Right lobe of liver (tissue), 6 donors: Measurements from ENCODE around the gene CACNB3. TPM values are rescaled to one million over a fixed set of nuclear protein-coding genes. Genes with fewer than 3 reads are reported as not detected.
A peak's percentile ranks its signal among the peaks of the same experiment; 100 is the strongest.
"Not testable (repeated sequence)": the region's sequence is repeated elsewhere in the genome, so short reads cannot be mapped to it uniquely, and the experiment has no call there.

ENCODE experiments used
- ATAC-seq, 4 donors: fragments of 200-7000 bp; cut with Tn5 transposase; one replicate each; pipeline ENCODE4 v1.9.1; 2020; ENCODE audit warnings: mild to moderate bottlenecking in 4 of 4, moderate library complexity in 4 of 4
- DNase-seq, 3 donors: peaks; one replicate each; pipeline ENCODE4 v3.0.0-alpha.2; 2020
- H3K27ac ChIP-seq, 3 donors: fragments of 200-600 bp; one replicate each; pipeline ENCODE4 v1.8.0; 2022
- H3K27me3 ChIP-seq, 2 donors: fragments of 200-600 bp; one replicate each; pipeline ENCODE4 v1.8.0; 2022
- H3K36me3 ChIP-seq, 4 donors: fragments of 200-600 bp; sonication (generic) in 1 of 4; one replicate each; pipeline versions ENCODE4 v1.5.1 to v1.8.0; 2017 to 2022; ENCODE audit warnings: control low read depth in 1 of 4
- H3K4me1 ChIP-seq, 4 donors: fragments of 200-600 bp; sonication (generic) in 1 of 4; one replicate each; pipeline versions ENCODE4 v1.5.1 to v1.8.0; 2017 to 2022; ENCODE audit warnings: control low read depth in 1 of 4
- H3K4me3 ChIP-seq, 3 donors: fragments of 200-600 bp; one replicate each; pipeline ENCODE4 v1.8.0; 2022
- H3K9me3 ChIP-seq, 4 donors: fragments of 200-600 bp; sonication (generic) in 1 of 4; one replicate each; pipeline versions ENCODE4 v1.5.1 to v1.8.0; 2017 to 2022; ENCODE audit warnings: control low read depth in 1 of 4
- POLR2A ChIP-seq: fragments of 450-650 bp; IDR thresholded peaks from one replicate; pipeline ENCODE4 v1.6.1; 2017; ENCODE audit warnings: antibody characterized with exemption, mild to moderate bottlenecking
- WGBS: methylation state at CpG from one replicate; pipeline ENCODE4 v1.1.6; 2018; ENCODE audit warnings: low coverage, low lambda C conversion rate; ENCODE audit not compliant: insufficient coverage; ENCODE audit errors: missing lambda C conversion rate; 5-methylcytosine and 5-hydroxymethylcytosine counted together
- intact Hi-C, 2 donors: fragments of 100-400 bp; cut with DNase I; formaldehyde crosslinking; loops; one replicate each; pipeline versions ENCODE4 v1.11.2 to v1.14.1; 2022
- total RNA-seq, 6 experiments: library from RNA; depleted of rRNA in 2 of 6; stranded (reverse); fragments of >200 nt in 2 of 6; fragmentation: NEBNext Ultra II Directional in 3 of 6; extraction: Animal tissue kit (Norgen Biotek cat#: 25700) in 3 of 6; gene quantifications; one replicate each; pipeline versions ENCODE4 v1.1.0 to v1.2.4, GENCODE V29; 2016 to 2023
- TF ChIP-seq, protein P1 (sequence below), 4 donors: fragments of 200-600 bp in 3 of 4; fragments of 450-650 bp in 1 of 4; IDR thresholded peaks; one replicate each; pipeline versions ENCODE4 v1.5.1 to v1.8.0; 2016 to 2022; ENCODE audit warnings: antibody characterized with exemption in 4 of 4, mild to moderate bottlenecking in 2 of 4
- donor health status: DM: no; HTN: yes; CAD: no.
- donor health status: DM: no; HTN: no; CAD: no.
- donor health status: DM: no; HTN: no; CAD: no.
- donor health status: DM: no; HTN: yes; CAD: no.
- donor health status: DM: no; HTN: yes; CAD: no.

Gene CACNB3
- total RNA-seq, 6 experiments from 2014 or later: 0.62 to 2.1 (median 1.2) TPM

DNA sequence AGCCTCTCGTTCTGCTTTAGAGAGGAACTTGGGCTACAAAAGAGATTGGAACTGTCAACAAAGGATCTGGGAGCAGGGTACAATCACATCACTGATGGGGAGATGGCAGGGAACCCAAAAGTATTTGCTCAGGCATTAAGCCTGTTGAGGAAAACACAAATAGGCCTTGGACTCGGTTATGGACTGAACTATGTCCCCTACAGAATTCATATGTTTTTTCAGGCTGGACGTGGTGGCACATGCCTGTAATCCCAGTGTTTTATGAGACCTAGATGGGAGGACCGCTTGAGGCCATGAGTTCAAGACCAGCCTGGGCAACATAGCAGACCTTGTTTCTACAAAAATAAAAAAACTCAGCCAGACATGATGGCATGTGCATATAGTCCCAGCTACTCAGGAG is 19.8 kb downstream of the CACNB3 start:
- Histone ChIP-seq H3K27ac (no peak overlapping the region), H3K36me3 (peaks cover 19 to 77% (median 48%) of the 10 kb centered on the region in 4 donors), H3K27me3 (no peaks in the 10 kb centered on the region), H3K4me3 (no peak overlapping the region), H3K4me1 (no peaks in the 10 kb centered on the region), H3K9me3 (no peaks in the 10 kb centered on the region)
- DNase-seq: no peak
- no peak for ATAC-seq
- TF ChIP-seq POLR2A: no peak
- TF ChIP-seq, protein P1, sequence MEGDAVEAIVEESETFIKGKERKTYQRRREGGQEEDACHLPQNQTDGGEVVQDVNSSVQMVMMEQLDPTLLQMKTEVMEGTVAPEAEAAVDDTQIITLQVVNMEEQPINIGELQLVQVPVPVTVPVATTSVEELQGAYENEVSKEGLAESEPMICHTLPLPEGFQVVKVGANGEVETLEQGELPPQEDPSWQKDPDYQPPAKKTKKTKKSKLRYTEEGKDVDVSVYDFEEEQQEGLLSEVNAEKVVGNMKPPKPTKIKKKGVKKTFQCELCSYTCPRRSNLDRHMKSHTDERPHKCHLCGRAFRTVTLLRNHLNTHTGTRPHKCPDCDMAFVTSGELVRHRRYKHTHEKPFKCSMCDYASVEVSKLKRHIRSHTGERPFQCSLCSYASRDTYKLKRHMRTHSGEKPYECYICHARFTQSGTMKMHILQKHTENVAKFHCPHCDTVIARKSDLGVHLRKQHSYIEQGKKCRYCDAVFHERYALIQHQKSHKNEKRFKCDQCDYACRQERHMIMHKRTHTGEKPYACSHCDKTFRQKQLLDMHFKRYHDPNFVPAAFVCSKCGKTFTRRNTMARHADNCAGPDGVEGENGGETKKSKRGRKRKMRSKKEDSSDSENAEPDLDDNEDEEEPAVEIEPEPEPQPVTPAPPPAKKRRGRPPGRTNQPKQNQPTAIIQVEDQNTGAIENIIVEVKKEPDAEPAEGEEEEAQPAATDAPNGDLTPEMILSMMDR (IDR thresholded peaks at IDR 0.05): no peak
- WGBS: 93% methylated on average over 3 of the region's 4 CpGs
- intact Hi-C loops: no loop called here

DNA sequence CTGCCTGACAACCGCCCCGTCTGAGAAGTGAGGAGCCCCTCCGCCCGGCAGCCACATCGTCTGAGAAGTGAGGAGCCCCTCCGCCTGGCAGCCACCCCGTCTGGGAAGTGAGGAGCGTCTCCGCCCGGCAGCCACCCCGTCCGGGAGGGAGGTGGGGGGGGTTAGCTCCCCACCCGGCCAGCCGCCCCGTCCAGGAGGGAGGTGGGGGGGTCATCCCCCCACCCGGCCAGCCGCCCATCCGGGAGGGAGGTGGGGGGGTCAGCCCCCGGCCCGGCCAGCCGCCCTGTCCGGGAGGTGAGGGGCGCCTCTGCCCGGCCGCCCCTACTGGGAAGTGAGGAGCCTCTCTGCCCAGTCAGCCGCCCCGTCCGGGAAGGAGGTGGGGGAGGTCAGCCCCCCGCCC is 23.7 kb downstream of the CACNB3 start:
- intact Hi-C loops, H3K9me3 ChIP-seq, H3K4me3 ChIP-seq, DNase-seq, H3K27ac ChIP-seq, H3K4me1 ChIP-seq, ATAC-seq, H3K27me3 ChIP-seq: not testable (repeated sequence)
- WGBS: no CpG with 5 or more reads among the region's 29 CpGs
- H3K36me3 ChIP-seq: peaks cover 21 to 62% (median 34%) of the 10 kb centered on the region in 4 donors

DNA sequence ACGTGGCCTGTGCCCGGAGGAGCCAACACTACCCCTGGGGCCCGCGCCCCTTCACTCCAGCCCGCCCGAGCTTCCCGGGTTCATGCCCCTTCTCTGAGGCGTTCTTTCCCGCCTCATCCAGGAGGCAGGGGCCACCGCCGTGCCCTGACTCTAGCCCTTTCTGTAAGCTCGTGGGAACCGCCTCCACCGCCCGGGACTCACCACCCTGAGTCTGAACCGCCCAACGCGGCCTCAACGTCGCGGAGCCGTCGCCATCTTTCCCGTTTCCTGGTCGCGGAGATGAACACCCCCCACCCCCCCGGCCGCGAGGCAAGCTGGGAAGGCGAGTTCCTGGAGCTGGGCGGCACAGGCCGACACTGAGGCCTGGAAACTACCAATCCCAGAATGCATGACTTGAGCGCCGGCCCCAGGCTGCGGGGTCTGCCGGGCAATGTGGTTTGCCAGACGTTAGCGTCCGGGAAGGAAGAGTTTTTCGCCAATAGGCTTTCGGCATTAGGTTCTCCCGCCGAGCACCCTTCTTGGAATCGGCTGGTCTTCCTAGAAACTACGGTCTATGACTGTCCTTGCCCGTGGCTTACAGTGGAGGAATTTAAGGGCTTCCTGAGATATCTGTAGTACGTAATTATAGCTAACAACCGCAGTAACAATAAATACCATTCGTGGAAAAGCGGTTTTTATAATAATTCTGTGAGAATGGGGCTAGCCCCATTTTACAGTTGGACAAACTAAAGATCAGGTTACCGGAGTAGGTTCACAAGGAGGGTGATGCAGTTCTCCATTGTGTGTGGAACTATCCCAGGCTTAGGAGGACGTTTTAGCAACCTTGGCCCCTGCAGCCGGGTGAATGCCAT is 33.8 kb downstream of the CACNB3 start, which contains the start of gene DDX23:
Gene DDX23, minus strand, starts transcription at position 281 of the 851 bp plus-strand sequence. CDS start 6,381 bp downstream, outside the sequence.
- 0% methylated on average over 19 of the region's 53 CpGs for WGBS
- DNase-seq: peak; percentile 93 to 96 (median 95)
- TF ChIP-seq, protein P1 (IDR thresholded peaks at IDR 0.05): no peak
- TF ChIP-seq POLR2A: peak; percentile 45
- no peaks in the 10 kb centered on the region for H3K9me3 ChIP-seq
- peaks cover 0 to under 1% (median 0%) of the 10 kb centered on the region in 4 donors for H3K36me3 ChIP-seq
- peak within 1 kb of the TSS; percentile 72 to 80 (median 74) for H3K27ac ChIP-seq
- peak within 1 kb of the TSS; percentile 87 to 99 (median 99) for H3K4me3 ChIP-seq
- H3K4me1 ChIP-seq: peaks cover 0 to 12% (median 5%) of the 10 kb centered on the region in 4 donors
- intact Hi-C loops: loop anchor here (10.0 kb wide), 1 partner anchor 83 kb away; no protein-coding TSS in a partner anchor
- no peaks in the 10 kb centered on the region for H3K27me3 ChIP-seq
- peak; percentile 91 to 99 (median 98) for ATAC-seq

DNA sequence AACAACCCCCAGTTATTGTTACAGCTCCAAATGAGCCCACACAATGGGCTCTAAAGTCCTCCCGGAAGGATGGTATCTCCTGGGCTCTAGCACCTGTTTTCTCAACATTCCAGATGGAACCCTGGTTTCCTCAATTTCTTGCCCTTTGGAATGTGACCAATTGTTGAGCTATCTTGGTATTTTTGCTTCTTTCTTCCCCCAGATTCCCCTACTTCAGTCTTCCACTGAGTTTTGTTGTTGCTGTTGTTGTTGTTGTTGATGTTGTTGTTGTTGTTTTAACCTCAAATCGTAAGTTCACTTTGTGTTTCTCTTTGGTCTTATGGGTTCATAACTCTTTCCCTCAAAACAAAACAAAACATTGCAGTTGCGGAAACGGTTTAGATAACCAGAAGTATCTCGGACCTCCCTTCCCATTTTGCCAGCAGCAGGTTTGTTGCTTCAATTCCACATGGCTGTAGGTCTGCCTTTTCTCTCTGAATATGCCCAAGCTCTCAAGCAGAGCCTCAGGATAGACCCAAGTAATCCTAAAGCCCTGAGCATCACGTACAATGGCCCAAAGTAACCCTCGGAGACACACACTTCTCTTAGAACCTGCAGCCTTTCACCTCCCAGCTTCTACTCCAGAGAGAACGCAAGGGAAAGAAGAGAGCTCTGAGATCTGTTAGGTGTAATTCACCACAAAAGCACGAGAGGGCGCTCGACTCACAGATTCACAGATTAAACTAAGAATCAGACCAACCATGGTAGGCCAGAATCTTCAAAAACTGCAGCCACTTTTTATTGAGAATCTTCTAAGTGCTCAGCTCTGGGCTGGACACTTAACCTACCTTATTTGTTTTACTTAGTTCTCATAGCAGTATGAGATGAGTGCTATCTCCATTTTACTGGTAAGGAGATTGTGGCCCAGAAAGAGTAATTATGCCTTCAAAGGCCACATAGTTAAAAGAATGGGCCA is 34.7 kb downstream of the CACNB3 start:
- TF ChIP-seq POLR2A: no peak
- TF ChIP-seq, protein P1 (IDR thresholded peaks at IDR 0.05): peak; percentile 88 to 98 (median 90)
- DNase-seq (peak; percentile 66 to 86 (median 67)), ATAC-seq (peak; percentile 54 to 77 (median 70))
- Histone ChIP-seq H3K4me3 (peak overlapping the region; percentile 87 to 99 (median 99)), H3K36me3 (peaks cover 0 to 9% (median 4%) of the 10 kb centered on the region in 4 donors), H3K27me3 (no peaks in the 10 kb centered on the region), H3K4me1 (peaks cover 0 to 12% (median 5%) of the 10 kb centered on the region in 4 donors), H3K27ac (peak overlapping the region; percentile 23 to 74 (median 64)), H3K9me3 (no peaks in the 10 kb centered on the region)
- intact Hi-C loops: loop anchor here (10.0 kb wide), 1 partner anchor 82 kb away; no protein-coding TSS in a partner anchor
- under 1% methylated on average over 10 of the region's 11 CpGs for WGBS
